H1 (cell line): Measurements from ENCODE around the gene RMP24.
A peak's percentile ranks its signal among the peaks of the same experiment; 100 is the strongest.

Experiments used
- CTCF ChIA-PET: fragments of 300-600 bp; sonication (Branson Sonifier 250); formaldehyde crosslinking; loops from one replicate; lab custom pipeline; 2021; ENCODE audit not compliant: partially characterized antibody; lab: Charles Lee
- POLR2A ChIA-PET: fragments of 300-600 bp; sonication (Branson Sonifier 250); formaldehyde crosslinking; loops from one replicate; lab custom pipeline; 2021; ENCODE audit warnings: inconsistent platforms; ENCODE audit not compliant: partially characterized antibody; lab: Charles Lee
- DNase-seq, 2 experiments: peaks; one replicate each; pipeline versions ENCODE4 v3.0.0 to v3.0.0-alpha.2; 2010 to 2022; ENCODE audit warnings: low spot score in 2 of 2, low read depth in 1 of 2, mixed read lengths in 1 of 2
- FAIRE-seq: peaks from 2 replicates; lab custom pipeline; 2011; peaks lifted over from hg19 to GRCh38; lab: Jason Lieb, UNC
- H2AFZ ChIP-seq: 2 replicates; pipeline ENCODE4 v1.8.1; 2012; ENCODE audit warnings: low read length, inconsistent platforms
- H2AK5ac ChIP-seq: 2 replicates; pipeline ENCODE4 v1.6.1; 2013; ENCODE audit warnings: low read depth, low read length
- H2BK120ac ChIP-seq: replicated peaks from 2 replicates; pipeline ENCODE3; 2013; ENCODE audit warnings: low read depth, low read length, inconsistent platforms
- H2BK12ac ChIP-seq: 2 replicates; pipeline ENCODE4 v1.6.1; 2013; ENCODE audit warnings: low read depth, low read length
- H2BK15ac ChIP-seq: 2 replicates; pipeline ENCODE4 v1.6.1; 2013; ENCODE audit warnings: low read length
- H2BK20ac ChIP-seq: 2 replicates; pipeline ENCODE4 v1.6.1; 2013; ENCODE audit warnings: low read length
- H2BK5ac ChIP-seq: 2 replicates; pipeline ENCODE4 v1.6.1; 2013; ENCODE audit warnings: low read depth, low read length
- H3K14ac ChIP-seq: 2 replicates; pipeline ENCODE4 v1.6.1; 2013; ENCODE audit warnings: inconsistent platforms; ENCODE audit not compliant: insufficient read length
- H3K18ac ChIP-seq: 2 replicates; pipeline ENCODE4 v1.6.1; 2013; ENCODE audit warnings: low read length; ENCODE audit errors: extremely low read depth
- H3K23ac ChIP-seq: 2 replicates; pipeline ENCODE4 v1.6.1; 2013; ENCODE audit warnings: inconsistent platforms; ENCODE audit not compliant: insufficient read length
- H3K23me2 ChIP-seq: 2 replicates; pipeline ENCODE4 v1.6.1; 2013; ENCODE audit warnings: low read depth, low read length
- H3K27ac ChIP-seq: 2 replicates; pipeline ENCODE4 v1.6.1; 2011; ENCODE audit warnings: low read depth, low read length, inconsistent platforms
- H3K27me3 ChIP-seq, 4 experiments: replicated peaks in 1 of 4; 1 replicate in 1 of 4; 2 replicates in 3 of 4; pipeline versions ENCODE4 v1.6.1 to v1.8.1; 2011 to 2013; ENCODE audit warnings: low read length in 3 of 4, mild to moderate bottlenecking in 3 of 4, inconsistent platforms in 2 of 4, mixed read lengths in 2 of 4, moderate library complexity in 1 of 4; ENCODE audit not compliant: control insufficient read depth in 3 of 4, insufficient read depth in 3 of 4; ENCODE audit errors: extremely low read depth in 1 of 4
- H3K36me3 ChIP-seq, 4 experiments: 2 replicates each; pipeline versions ENCODE4 v1.6.1 to v1.8.1; 2011 to 2013; ENCODE audit warnings: mild to moderate bottlenecking in 4 of 4, low read length in 3 of 4, moderate library complexity in 2 of 4, control low read depth in 1 of 4, inconsistent platforms in 1 of 4; ENCODE audit not compliant: insufficient read depth in 4 of 4, control insufficient read depth in 2 of 4
- H3K4ac ChIP-seq: replicated peaks from 2 replicates; pipeline ENCODE3; 2013; ENCODE audit warnings: low read length, low read depth, mixed read lengths, inconsistent platforms; ENCODE audit not compliant: insufficient read length
- H3K4me1 ChIP-seq, 4 experiments: replicated peaks in 1 of 4; 1 replicate in 1 of 4; 2 replicates in 3 of 4; pipeline versions ENCODE4 v1.6.1 to v1.8.1; 2011 to 2013; ENCODE audit warnings: low read length in 3 of 4, inconsistent platforms in 2 of 4, mixed read lengths in 1 of 4; ENCODE audit not compliant: insufficient read depth in 4 of 4, control insufficient read depth in 3 of 4
- H3K4me2 ChIP-seq, 2 experiments: 2 replicates each; pipeline versions ENCODE4 v1.6.1 to v1.8.1; 2011 to 2013; ENCODE audit warnings: low read depth in 2 of 2, low read length in 2 of 2, control low read depth in 1 of 2, inconsistent platforms in 1 of 2, mild to moderate bottlenecking in 1 of 2; ENCODE audit not compliant: insufficient read depth in 1 of 2
- H3K4me3 ChIP-seq, 4 experiments: fragments of 200-600, 300-600 bp in 1 of 4; sonication (generic), shearing (Covaris generic), sonication (Bioruptor Twin) in 1 of 4; 2 replicates each; pipeline versions ENCODE4 v1.5.1 to v1.8.1; 2011 to 2016; ENCODE audit warnings: low read length in 4 of 4, low read depth in 3 of 4, control low read depth in 2 of 4, inconsistent platforms in 2 of 4, mild to moderate bottlenecking in 2 of 4, mixed read lengths in 1 of 4, moderate library complexity in 1 of 4; ENCODE audit not compliant: insufficient read depth in 2 of 4; ENCODE audit errors: extremely low read depth in 1 of 4
- H3K56ac ChIP-seq: replicated peaks from 2 replicates; pipeline ENCODE3; 2013; ENCODE audit warnings: low read depth, mild to moderate bottlenecking, mixed read lengths, low read length, inconsistent platforms; ENCODE audit not compliant: insufficient read length
- H3K79me1 ChIP-seq: 2 replicates; pipeline ENCODE4 v1.6.1; 2013; ENCODE audit warnings: low read depth, low read length, control low read depth
- H3K79me2 ChIP-seq, 2 experiments: 2 replicates each; pipeline versions ENCODE4 v1.6.1 to v1.8.1; 2012 to 2013; ENCODE audit warnings: low read length in 2 of 2, mild to moderate bottlenecking in 2 of 2, inconsistent platforms in 1 of 2; ENCODE audit not compliant: insufficient read depth in 2 of 2, control insufficient read depth in 1 of 2
- H3K9ac ChIP-seq, 4 experiments: replicated peaks in 1 of 4; 1 replicate in 1 of 4; 2 replicates in 3 of 4; pipeline versions ENCODE4 v1.6.1 to v1.8.1; 2011 to 2013; ENCODE audit warnings: low read depth in 3 of 4, low read length in 3 of 4, control low read depth in 2 of 4, mild to moderate bottlenecking in 2 of 4, moderate library complexity in 2 of 4, inconsistent platforms in 1 of 4; ENCODE audit errors: extremely low read depth in 1 of 4
- H3K9me3 ChIP-seq, 2 experiments: 2 replicates each; pipeline versions ENCODE4 v1.6.1 to v1.8.1; 2012 to 2013; ENCODE audit warnings: mild to moderate bottlenecking in 2 of 2, moderate library complexity in 2 of 2, control low read depth in 1 of 2, inconsistent platforms in 1 of 2, low read depth in 1 of 2, low read length in 1 of 2, mixed read lengths in 1 of 2; ENCODE audit not compliant: insufficient read depth in 2 of 2
- H4K20me1 ChIP-seq, 2 experiments: replicated peaks in 1 of 2; 2 replicates each; pipeline versions ENCODE3 to v1.8.1; 2011 to 2013; ENCODE audit warnings: inconsistent platforms in 2 of 2, low read length in 2 of 2, mild to moderate bottlenecking in 1 of 2; ENCODE audit not compliant: insufficient read depth in 2 of 2, control insufficient read depth in 1 of 2
- H4K5ac ChIP-seq: 2 replicates; pipeline ENCODE4 v1.6.1; 2013; ENCODE audit warnings: low read length, low read depth, mixed read lengths, inconsistent platforms; ENCODE audit not compliant: insufficient read length
- H4K8ac ChIP-seq: 2 replicates; pipeline ENCODE4 v1.8.0; 2013; ENCODE audit warnings: mild to moderate bottlenecking, moderate library complexity, low read length, inconsistent platforms; ENCODE audit not compliant: insufficient read depth; ENCODE audit errors: extremely low read depth
- H4K91ac ChIP-seq: replicated peaks from 2 replicates; pipeline ENCODE3; 2013; ENCODE audit warnings: low read length, mixed read lengths, inconsistent platforms; ENCODE audit not compliant: insufficient read length
- CTBP2 ChIP-seq: IDR thresholded peaks from 2 replicates; pipeline ENCODE4 v1.7.0; 2011; ENCODE audit warnings: borderline replicate concordance, mild to moderate bottlenecking, moderate library complexity, mixed read lengths, low read length; ENCODE audit not compliant: insufficient read depth, insufficient read length
- CTCF ChIP-seq, 3 experiments: IDR thresholded peaks; 1 replicate in 2 of 3; 2 replicates in 1 of 3; pipeline versions ENCODE4 v1.5.1 to v1.6.1; 2011; ENCODE audit warnings: low read length in 3 of 3, mild to moderate bottlenecking in 3 of 3, inconsistent platforms in 2 of 3, low read depth in 1 of 3, moderate library complexity in 1 of 3; ENCODE audit not compliant: insufficient read depth in 1 of 3; ENCODE audit errors: control extremely low read depth in 1 of 3
- RAD21 ChIP-seq, 2 experiments: IDR thresholded peaks in 1 of 2; conservative IDR thresholded peaks in 1 of 2; 2 replicates each; pipeline ENCODE4 v1.6.1; 2011; ENCODE audit warnings: low read depth in 2 of 2, low read length in 2 of 2, improper control_type of control experiment in 1 of 2, inconsistent platforms in 1 of 2, mild to moderate bottlenecking in 1 of 2, moderate library complexity in 1 of 2
- WGBS, 2 experiments: shearing (Covaris generic) in 1 of 2; methylation state at CpG; one replicate each; pipeline versions ENCODE4 v1.1.6 to v1.1.7; 2013 to 2015; ENCODE audit warnings: low lambda C conversion rate in 2 of 2, mixed read lengths in 2 of 2, inconsistent platforms in 1 of 2, low coverage in 1 of 2, missing lambda C conversion rate in 1 of 2; ENCODE audit not compliant: insufficient replicate concordance in 2 of 2, insufficient coverage in 1 of 2, insufficient read length in 1 of 2; ENCODE audit errors: extremely low coverage in 1 of 2, missing lambda C conversion rate in 1 of 2; 5-methylcytosine and 5-hydroxymethylcytosine counted together

The RMP24 gene

DNA sequence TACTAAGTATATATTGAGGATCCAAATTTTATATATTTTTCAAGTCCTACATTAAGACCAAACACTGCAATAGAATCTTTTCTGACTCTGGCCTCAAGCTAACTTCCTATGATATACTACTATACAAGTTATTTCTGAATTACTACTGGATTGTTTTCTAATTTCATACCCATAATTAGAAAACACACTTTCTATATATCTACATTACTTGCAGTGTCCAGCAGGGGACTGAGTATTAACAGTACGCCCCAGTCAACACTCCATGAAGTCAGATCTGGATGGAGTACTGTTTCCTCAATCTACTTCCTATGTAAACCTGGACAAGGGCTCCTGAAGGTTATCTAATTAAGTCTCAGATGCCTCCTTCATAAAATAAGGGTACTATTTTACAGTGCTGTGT is 26.5 kb downstream of the RMP24 start:
- H3K4me1 ChIP-seq = no peaks in the 10 kb centered on the region
- no peak overlapping the region for H2BK120ac ChIP-seq
- TF ChIP-seq CTCF (IDR thresholded peaks at IDR 0.05; ENCODE audit: control extremely low read depth in 1 of 3, insufficient read depth in 1 of 3, low read depth in 1 of 3, low read length in 3 of 3) = peak in 2 of 3 experiments; percentile 4 to 32; a peak in 1 of 4 replicates
- peak in 1 of 2 experiments; percentile 21; a peak in 1 of 4 replicates for TF ChIP-seq RAD21 (IDR thresholded peaks at IDR 0.05 in 1 of 2, conservative IDR thresholded peaks at IDR 0.05 in 1 of 2; ENCODE audit: low read depth in 2 of 2, low read length in 2 of 2)
- TF ChIP-seq CTBP2 = no peak
- H3K14ac ChIP-seq = no peak overlapping the region
- no peak overlapping the region for H4K5ac ChIP-seq
- H2BK12ac ChIP-seq = no peak overlapping the region
- no peaks in the 10 kb centered on the region for H3K9me3 ChIP-seq
- no peak overlapping the region for H4K8ac ChIP-seq
- H2BK20ac ChIP-seq = no peak overlapping the region
- CTCF ChIA-PET = interaction anchor here (0.7 to 2.6 kb wide), 10 partner anchors 11 to 562 kb away, joined by 3 to 9 read pairs (median 3); partner anchors contain the start of gene ELP2
- WGBS, 2 experiments = 84% methylated on average over 1 of the region's 1 CpG; no CpG with 5 or more reads in 1 of the 2 experiments
- no peak overlapping the region for H2AFZ ChIP-seq
- no peak overlapping the region for H3K4me3 ChIP-seq
- no peak overlapping the region for H3K4ac ChIP-seq
- H3K9ac ChIP-seq = no peak overlapping the region
- H2AK5ac ChIP-seq = no peak overlapping the region
- H3K23ac ChIP-seq = no peak overlapping the region
- no peak overlapping the region for H3K18ac ChIP-seq
- H4K91ac ChIP-seq = no peak overlapping the region
- H2BK5ac ChIP-seq = no peak overlapping the region
- no peaks in the 10 kb centered on the region; the same call in 1 of the 2 replicates for H3K79me1 ChIP-seq
- H4K20me1 ChIP-seq = no peaks in the 10 kb centered on the region
- H3K23me2 ChIP-seq = no peaks in the 10 kb centered on the region
- no peaks in the 10 kb centered on the region for H3K36me3 ChIP-seq
- POLR2A ChIA-PET = interaction anchor here (0.6 to 1.4 kb wide), 4 partner anchors 10 to 35 kb away, joined by 3 to 4 read pairs (median 3); no protein-coding TSS in a partner anchor
- H3K56ac ChIP-seq = no peak overlapping the region
- H3K79me2 ChIP-seq = no peaks in the 10 kb centered on the region
- DNase-seq (no peak), FAIRE-seq (no peak)
- H3K27ac ChIP-seq = no peak overlapping the region
- no peaks in the 10 kb centered on the region for H3K27me3 ChIP-seq
- H3K4me2 ChIP-seq = no peak overlapping the region
- H2BK15ac ChIP-seq = no peak overlapping the region
